H1 (cell line): Measurements from ENCODE around the gene DAB2IP. TPM values are rescaled to one million over a fixed set of nuclear protein-coding genes. Genes with fewer than 3 reads are reported as not detected.

Experiments used
- CHD1 ChIP-seq: IDR thresholded peaks from 2 replicates; pipeline ENCODE4 v1.6.1; 2012; ENCODE audit warnings: low read depth, low read length, improper control_type of control experiment
- EP300 ChIP-seq, 2 experiments: IDR thresholded peaks; 1 replicate in 1 of 2; 2 replicates in 1 of 2; pipeline ENCODE4 v1.6.1; 2011 to 2012; ENCODE audit warnings: low read depth in 2 of 2, low read length in 2 of 2, mild to moderate bottlenecking in 2 of 2, borderline replicate concordance in 1 of 2, inconsistent platforms in 1 of 2, moderate library complexity in 1 of 2
- FOSL1 ChIP-seq: IDR thresholded peaks from 2 replicates; pipeline ENCODE4 v1.6.1; 2011; ENCODE audit warnings: mild to moderate bottlenecking, low read depth, low read length, moderate library complexity; ENCODE audit not compliant: insufficient read depth
- NRF1 ChIP-seq: IDR thresholded peaks from 2 replicates; pipeline ENCODE4 v1.6.1; 2011; ENCODE audit warnings: mild to moderate bottlenecking, low read depth, low read length, improper control_type of control experiment
- POU5F1 ChIP-seq: IDR thresholded peaks from 2 replicates; pipeline ENCODE4 v1.6.1; 2011; ENCODE audit warnings: low read depth, mild to moderate bottlenecking, low read length, moderate library complexity
- SIN3A ChIP-seq, 2 experiments: IDR thresholded peaks in 1 of 2; conservative IDR thresholded peaks in 1 of 2; 2 replicates each; pipeline ENCODE4 v1.6.1; 2011 to 2012; ENCODE audit warnings: low read length in 2 of 2, improper control_type of control experiment in 1 of 2, low read depth in 1 of 2, mild to moderate bottlenecking in 1 of 2
- SUZ12 ChIP-seq: fragments of 200-600 bp; sonication (generic); IDR thresholded peaks from 2 replicates; pipeline ENCODE4 v1.6.1; 2012; ENCODE audit warnings: mild to moderate bottlenecking, inconsistent platforms, low read length, moderate library complexity, mixed read lengths
- polyA plus RNA-seq, 7 experiments: library from polyadenylated mRNA; depleted of rRNA in 3 of 7; stranded (reverse) in 5 of 7; unstranded in 2 of 7; fragments of >200 nt in 5 of 7; fragments of 200-250 nt in 2 of 7; gene quantifications; 1 replicate in 5 of 7; 2 replicates in 1 of 7; 4 replicates in 1 of 7; pipeline versions ENCODE4 v1.2.1 to v1.2.3, GENCODE V29; 2011 to 2013; ENCODE audit warnings: missing spikeins in 2 of 7, mixed read lengths in 2 of 7
- total RNA-seq: library from RNA; stranded (reverse); fragmentation: NEBNext Ultra II Directional; extraction: Animal tissue kit (Norgen Biotek cat#: 25700); gene quantifications from 2 replicates; pipeline ENCODE4 v1.2.1, GENCODE V29; 2021

DAB2IP gene
- total and polyA plus RNA-seq, 2 of the 8 experiments (the other 6 are each of a cell fraction or from before 2014, with no cell fraction given): 19.7 to 39.5 TPM

DNA sequence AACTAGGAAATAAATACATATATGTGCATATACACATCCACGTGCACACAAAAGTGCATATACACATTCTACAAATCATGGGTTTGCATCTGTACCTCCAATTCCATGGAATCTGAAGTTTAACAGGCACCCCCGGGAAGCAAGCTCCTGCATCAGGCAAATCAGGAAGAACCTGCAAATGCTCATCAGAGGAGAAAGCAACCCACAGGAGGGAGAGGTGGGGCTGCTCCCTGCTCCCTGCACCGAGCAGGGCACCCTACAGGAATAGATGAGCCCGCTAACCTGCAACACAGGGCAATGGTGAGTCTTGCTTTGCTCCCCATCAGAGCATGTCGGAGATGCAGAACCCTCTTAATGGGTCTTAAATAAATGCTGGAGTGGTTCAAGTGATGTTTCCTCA is 151.3 kb downstream of the DAB2IP start (continued):
- no peak for TF ChIP-seq SIN3A (conservative IDR thresholded peaks at IDR 0.05 in 1 of 2, IDR thresholded peaks at IDR 0.05 in 1 of 2; ENCODE audit: low read depth in 1 of 2, low read length in 2 of 2)
- no peak for TF ChIP-seq SUZ12
- no peak for TF ChIP-seq CHD1
- TF ChIP-seq NRF1: no peak
- no peak for TF ChIP-seq EP300 (IDR thresholded peaks at IDR 0.05; ENCODE audit: borderline replicate concordance in 1 of 2, low read depth in 2 of 2, low read length in 2 of 2)
- no peak for TF ChIP-seq FOSL1
- TF ChIP-seq POU5F1: no peak
